ENCODE data around the gene RPGR.

RPGR gene

GRCh38 chrX:38232079-38232686 is 95.1 kb downstream of the RPGR start:
- H3K4me2 ChIP-seq (ENCODE audit: low read length) = no peak overlapping the region
- no peaks in the 10 kb centered on the region for H3K9me2 ChIP-seq (ENCODE audit: low read depth, low read length)
- no peak overlapping the region for H3K27ac ChIP-seq (ENCODE audit: low read depth, low read length, poor library complexity, severe bottlenecking)
- H3K4me3 ChIP-seq (ENCODE audit: low read depth, low read length, poor library complexity, severe bottlenecking) = no peak overlapping the region
- H3F3A ChIP-seq (ENCODE audit: insufficient read depth, low read length) = no peaks in the 10 kb centered on the region
- H4K20me1 ChIP-seq (ENCODE audit: insufficient read depth, low read length) = no peaks in the 10 kb centered on the region
- no peaks in the 10 kb centered on the region for H3K4me1 ChIP-seq (ENCODE audit: insufficient read depth, low read length, severe bottlenecking)
- no peak overlapping the region for H2AFZ ChIP-seq (ENCODE audit: low read length)
- H3K9ac ChIP-seq (ENCODE audit: low read length) = no peak overlapping the region
- no peaks in the 10 kb centered on the region for H3K9me3 ChIP-seq (ENCODE audit: low read length)
- H3K27me3 ChIP-seq (ENCODE audit: insufficient read depth, low read length) = no peaks in the 10 kb centered on the region
- H3K79me2 ChIP-seq (ENCODE audit: insufficient read depth, low read length) = no peaks in the 10 kb centered on the region
- no peak for TF ChIP-seq EZH2 (IDR thresholded peaks at IDR 0.05; ENCODE audit: borderline replicate concordance, low read length)
- TF ChIP-seq CTCF (IDR thresholded peaks at IDR 0.05; ENCODE audit: low read length) = no peak
- no peaks in the 10 kb centered on the region for H3K36me3 ChIP-seq (ENCODE audit: insufficient read depth, low read length)

DNA sequence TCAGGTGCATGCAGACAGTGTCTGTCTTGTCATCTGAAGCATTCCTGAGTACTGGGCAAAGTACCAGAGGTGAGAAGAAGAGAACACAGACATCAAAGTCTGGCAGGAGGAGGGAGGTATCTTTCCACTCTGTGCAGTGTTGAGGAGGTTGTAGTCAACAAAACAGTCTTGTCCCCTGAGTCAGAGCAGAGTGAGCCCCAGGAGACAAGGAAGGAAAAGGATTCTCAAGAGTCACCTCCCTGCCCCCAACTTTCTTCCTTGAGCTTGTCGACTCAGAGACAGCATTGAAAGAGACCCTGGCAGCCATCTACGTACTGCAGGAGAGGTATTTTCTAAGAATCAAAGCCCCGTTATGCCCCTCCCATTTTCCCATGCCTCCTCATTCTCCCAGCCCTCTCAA is 102.2 kb downstream of the RPGR start:
- no peak overlapping the region for H3K9ac ChIP-seq (ENCODE audit: low read length)
- no peaks in the 10 kb centered on the region for H3F3A ChIP-seq (ENCODE audit: insufficient read depth, low read length)
- H3K27me3 ChIP-seq (ENCODE audit: insufficient read depth, low read length) = no peaks in the 10 kb centered on the region
- H3K4me1 ChIP-seq (ENCODE audit: insufficient read depth, low read length, severe bottlenecking) = no peaks in the 10 kb centered on the region
- no peak overlapping the region for H3K4me2 ChIP-seq (ENCODE audit: low read length)
- no peaks in the 10 kb centered on the region for H3K36me3 ChIP-seq (ENCODE audit: insufficient read depth, low read length)
- H3K9me3 ChIP-seq (ENCODE audit: low read length) = no peaks in the 10 kb centered on the region
- no peaks in the 10 kb centered on the region for H3K9me2 ChIP-seq (ENCODE audit: low read depth, low read length)
- TF ChIP-seq EZH2 (IDR thresholded peaks at IDR 0.05; ENCODE audit: borderline replicate concordance, low read length) (no peak), CTCF (IDR thresholded peaks at IDR 0.05; ENCODE audit: low read length) (no peak)
- no peak overlapping the region for H3K4me3 ChIP-seq (ENCODE audit: low read depth, low read length, poor library complexity, severe bottlenecking)
- H3K79me2 ChIP-seq (ENCODE audit: insufficient read depth, low read length) = no peaks in the 10 kb centered on the region
- H4K20me1 ChIP-seq (ENCODE audit: insufficient read depth, low read length) = no peaks in the 10 kb centered on the region
- no peak overlapping the region for H2AFZ ChIP-seq (ENCODE audit: low read length)
- H3K27ac ChIP-seq (ENCODE audit: low read depth, low read length, poor library complexity, severe bottlenecking) = no peak overlapping the region

GRCh38 chrX:38224160-38224559 is 103.1 kb downstream of the RPGR start:
- Histone ChIP-seq H3K36me3 (ENCODE audit: insufficient read depth, low read length) (no peaks in the 10 kb centered on the region), H3K27me3 (ENCODE audit: insufficient read depth, low read length) (no peaks in the 10 kb centered on the region), H3K9me3 (ENCODE audit: low read length) (no peaks in the 10 kb centered on the region), H3K79me2 (ENCODE audit: insufficient read depth, low read length) (no peaks in the 10 kb centered on the region), H3K27ac (ENCODE audit: low read depth, low read length, poor library complexity, severe bottlenecking) (no peak overlapping the region), H4K20me1 (ENCODE audit: insufficient read depth, low read length) (no peaks in the 10 kb centered on the region), H3K9me2 (ENCODE audit: low read depth, low read length) (no peaks in the 10 kb centered on the region), H3K4me2 (ENCODE audit: low read length) (no peak overlapping the region), H2AFZ (ENCODE audit: low read length) (no peak overlapping the region), H3K4me1 (ENCODE audit: insufficient read depth, low read length, severe bottlenecking) (no peaks in the 10 kb centered on the region), H3K4me3 (ENCODE audit: low read depth, low read length, poor library complexity, severe bottlenecking) (no peak overlapping the region), H3F3A (ENCODE audit: insufficient read depth, low read length) (no peaks in the 10 kb centered on the region), H3K9ac (ENCODE audit: low read length) (no peak overlapping the region)
- TF ChIP-seq CTCF (IDR thresholded peaks at IDR 0.05; ENCODE audit: low read length) = no peak
- TF ChIP-seq EZH2 (IDR thresholded peaks at IDR 0.05; ENCODE audit: borderline replicate concordance, low read length) = no peak

Measured in OCI-LY1 (cell line).